CD4-positive, alpha-beta T cell (primary cell): Measurements from ENCODE around the gene SSTR4. TPM values are rescaled to one million over a fixed set of nuclear protein-coding genes. Genes with fewer than 3 reads are reported as not detected.
A peak's percentile ranks its signal among the peaks of the same experiment; 100 is the strongest.

Source experiments
- ATAC-seq: fragments of 200-7000 bp; cut with Tn5 transposase; one replicate; pipeline ENCODE4 v1.10.0; 2022; ENCODE audit warnings: mild to moderate bottlenecking; ENCODE audit not compliant: poor library complexity
- CTCF ChIA-PET: fragments of 350-600 bp; sonication (Branson Sonifier 250); formaldehyde crosslinking; loops from one replicate; lab custom pipeline; 2021; ENCODE audit warnings: antibody characterized with exemption, inconsistent platforms; lab: Charles Lee
- POLR2A ChIA-PET: fragments of 350-600 bp; sonication (Branson Sonifier 250); formaldehyde crosslinking; loops from one replicate; lab custom pipeline; 2021; ENCODE audit warnings: antibody characterized with exemption, inconsistent platforms; lab: Charles Lee
- DNase-seq, 14 experiments: peaks; one replicate each; pipeline ENCODE4 v3.0.0-alpha.2; 2013 to 2020; ENCODE audit warnings: mixed read lengths in 2 of 14
- H3K27ac ChIP-seq, 2 donors: one replicate each; pipeline versions ENCODE4 v1.5.1 to v1.7.0; 2013; ENCODE audit warnings: low read length in 2 of 2, low read depth in 1 of 2, mild to moderate bottlenecking in 1 of 2
- H3K27me3 ChIP-seq, 2 experiments: 1 replicate in 1 of 2; 2 replicates in 1 of 2; pipeline versions ENCODE4 v1.6.1 to v1.7.0; 2013; ENCODE audit warnings: low read length in 2 of 2, control low read depth in 1 of 2, mild to moderate bottlenecking in 1 of 2, moderate library complexity in 1 of 2; ENCODE audit not compliant: insufficient read depth in 2 of 2, control insufficient read depth in 1 of 2
- H3K36me3 ChIP-seq: one replicate; pipeline ENCODE4 v1.6.1; 2013; ENCODE audit warnings: low read length, control low read depth; ENCODE audit not compliant: insufficient read depth
- H3K4me1 ChIP-seq: one replicate; pipeline ENCODE4 v1.6.1; 2013; ENCODE audit warnings: low read length, control low read depth; ENCODE audit not compliant: insufficient read depth
- H3K4me3 ChIP-seq: one replicate; pipeline ENCODE4 v1.5.1; 2013; ENCODE audit warnings: mild to moderate bottlenecking, low read length, moderate library complexity
- H3K9me3 ChIP-seq, 2 experiments: 1 replicate in 1 of 2; 2 replicates in 1 of 2; pipeline versions ENCODE4 v1.6.1 to v1.7.0; 2013; ENCODE audit warnings: low read length in 2 of 2, mild to moderate bottlenecking in 2 of 2, control low read depth in 1 of 2, moderate library complexity in 1 of 2; ENCODE audit not compliant: control insufficient read depth in 1 of 2, insufficient read depth in 1 of 2
- H3K27ac Mint-ChIP-seq: one replicate; pipeline ENCODE4 v1.8.0; 2020; ENCODE audit warnings: mixed read lengths
- H3K27me3 Mint-ChIP-seq: one replicate; pipeline ENCODE4 v1.8.0; 2021; ENCODE audit warnings: mixed read lengths
- H3K36me3 Mint-ChIP-seq: one replicate; pipeline ENCODE4 v1.8.0; 2021; ENCODE audit warnings: low read depth, mixed read lengths
- H3K4me1 Mint-ChIP-seq: one replicate; pipeline ENCODE4 v1.8.0; 2021; ENCODE audit warnings: low read depth, mixed read lengths
- H3K4me3 Mint-ChIP-seq: one replicate; pipeline ENCODE4 v1.8.0; 2020; ENCODE audit warnings: mild to moderate bottlenecking, mixed read lengths
- H3K9me3 Mint-ChIP-seq: one replicate; pipeline ENCODE4 v1.8.0; 2020; ENCODE audit warnings: mixed read lengths
- intact Hi-C, 2 experiments: fragments of 100-400 bp; cut with DNase I in 1 of 2; cut with micrococcal nuclease in 1 of 2; formaldehyde crosslinking; loops; one replicate each; pipeline versions ENCODE4 v1.15.1 to v1.9.0; 2023 to 2025; cut with DNase I, micrococcal nuclease
- total RNA-seq, 174 experiments: library from RNA in 2 of 174; stranded (reverse) in 2 of 174; gene quantifications; one replicate each; pipeline ENCODE4 v1.2.3 and lab custom pipeline; 2021 to 2026
- TF ChIP-seq, protein P1 (sequence below): fragments of 200-600 bp; IDR thresholded peaks from one replicate; pipeline ENCODE4 v1.8.0; 2022; ENCODE audit warnings: antibody characterized with exemption, mild to moderate bottlenecking

The SSTR4 gene
- total RNA-seq, 2 experiments from 2014 or later = not detected

DNA sequence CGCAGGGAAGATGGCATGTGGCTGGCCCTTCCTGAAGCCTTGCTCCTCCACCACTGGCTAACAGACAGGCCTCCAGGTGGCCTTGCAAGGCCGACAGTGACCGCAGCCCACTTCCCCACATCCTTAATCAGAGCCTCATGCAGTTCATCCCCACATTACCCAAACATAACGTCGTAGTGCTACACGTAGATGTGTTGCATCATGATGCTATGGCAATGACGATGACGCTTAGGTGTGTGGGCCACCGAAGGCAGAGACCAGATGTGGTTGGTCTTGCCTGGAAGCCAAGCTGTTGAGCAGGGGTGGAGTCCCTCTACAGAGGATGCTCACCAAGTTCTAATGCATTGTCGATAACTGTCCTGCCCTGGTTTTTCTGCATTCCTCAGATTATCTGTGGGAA is 45.4 kb downstream of the SSTR4 start:
- POLR2A ChIA-PET = no interaction called here

GRCh38 chr20:23081263-23081819 is 46.2 kb downstream of the SSTR4 start:
- H3K36me3 Mint-ChIP-seq = no peaks in the 10 kb centered on the region
- CTCF ChIA-PET = no interaction called here
- ATAC-seq (no peak), DNase-seq (no peak)
- POLR2A ChIA-PET = no interaction called here
- H3K4me3 Mint-ChIP-seq = no peak overlapping the region
- intact Hi-C loops = no loop called here
- H3K9me3 Mint-ChIP-seq = no peaks in the 10 kb centered on the region
- peaks cover 12% of the 10 kb centered on the region for H3K4me1 Mint-ChIP-seq
- H3K27ac Mint-ChIP-seq = no peak overlapping the region
- Histone ChIP-seq H3K27ac (no peak overlapping the region), H3K9me3 (peaks cover 0 to 10% of the 10 kb centered on the region in 2 experiments), H3K27me3 (no peaks in the 10 kb centered on the region), H3K36me3 (no peaks in the 10 kb centered on the region), H3K4me1 (peaks cover 19% of the 10 kb centered on the region), H3K4me3 (no peak overlapping the region)
- TF ChIP-seq, protein P1, sequence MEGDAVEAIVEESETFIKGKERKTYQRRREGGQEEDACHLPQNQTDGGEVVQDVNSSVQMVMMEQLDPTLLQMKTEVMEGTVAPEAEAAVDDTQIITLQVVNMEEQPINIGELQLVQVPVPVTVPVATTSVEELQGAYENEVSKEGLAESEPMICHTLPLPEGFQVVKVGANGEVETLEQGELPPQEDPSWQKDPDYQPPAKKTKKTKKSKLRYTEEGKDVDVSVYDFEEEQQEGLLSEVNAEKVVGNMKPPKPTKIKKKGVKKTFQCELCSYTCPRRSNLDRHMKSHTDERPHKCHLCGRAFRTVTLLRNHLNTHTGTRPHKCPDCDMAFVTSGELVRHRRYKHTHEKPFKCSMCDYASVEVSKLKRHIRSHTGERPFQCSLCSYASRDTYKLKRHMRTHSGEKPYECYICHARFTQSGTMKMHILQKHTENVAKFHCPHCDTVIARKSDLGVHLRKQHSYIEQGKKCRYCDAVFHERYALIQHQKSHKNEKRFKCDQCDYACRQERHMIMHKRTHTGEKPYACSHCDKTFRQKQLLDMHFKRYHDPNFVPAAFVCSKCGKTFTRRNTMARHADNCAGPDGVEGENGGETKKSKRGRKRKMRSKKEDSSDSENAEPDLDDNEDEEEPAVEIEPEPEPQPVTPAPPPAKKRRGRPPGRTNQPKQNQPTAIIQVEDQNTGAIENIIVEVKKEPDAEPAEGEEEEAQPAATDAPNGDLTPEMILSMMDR = no peak
- H3K27me3 Mint-ChIP-seq = no peaks in the 10 kb centered on the region

More for the DNA sequence above, 45.4 kb downstream of the SSTR4 start:
- Histone ChIP-seq H3K9me3 (peaks cover 0 to 10% of the 10 kb centered on the region in 2 experiments), H3K27ac (no peak overlapping the region), H3K4me3 (no peak overlapping the region), H3K36me3 (no peaks in the 10 kb centered on the region), H3K27me3 (no peaks in the 10 kb centered on the region), H3K4me1 (peaks cover 12% of the 10 kb centered on the region)
- no peaks in the 10 kb centered on the region for H3K9me3 Mint-ChIP-seq
- H3K36me3 Mint-ChIP-seq = no peaks in the 10 kb centered on the region
- H3K4me3 Mint-ChIP-seq = no peak overlapping the region
- intact Hi-C loops = no loop called here
- no peak overlapping the region for H3K27ac Mint-ChIP-seq
- H3K4me1 Mint-ChIP-seq = peaks cover 9% of the 10 kb centered on the region
- no peaks in the 10 kb centered on the region for H3K27me3 Mint-ChIP-seq
- ATAC-seq = no peak
- DNase-seq = peak in 1 of 14 experiments; percentile 29
- CTCF ChIA-PET = no interaction called here
- TF ChIP-seq, protein P1 = no peak

DNA sequence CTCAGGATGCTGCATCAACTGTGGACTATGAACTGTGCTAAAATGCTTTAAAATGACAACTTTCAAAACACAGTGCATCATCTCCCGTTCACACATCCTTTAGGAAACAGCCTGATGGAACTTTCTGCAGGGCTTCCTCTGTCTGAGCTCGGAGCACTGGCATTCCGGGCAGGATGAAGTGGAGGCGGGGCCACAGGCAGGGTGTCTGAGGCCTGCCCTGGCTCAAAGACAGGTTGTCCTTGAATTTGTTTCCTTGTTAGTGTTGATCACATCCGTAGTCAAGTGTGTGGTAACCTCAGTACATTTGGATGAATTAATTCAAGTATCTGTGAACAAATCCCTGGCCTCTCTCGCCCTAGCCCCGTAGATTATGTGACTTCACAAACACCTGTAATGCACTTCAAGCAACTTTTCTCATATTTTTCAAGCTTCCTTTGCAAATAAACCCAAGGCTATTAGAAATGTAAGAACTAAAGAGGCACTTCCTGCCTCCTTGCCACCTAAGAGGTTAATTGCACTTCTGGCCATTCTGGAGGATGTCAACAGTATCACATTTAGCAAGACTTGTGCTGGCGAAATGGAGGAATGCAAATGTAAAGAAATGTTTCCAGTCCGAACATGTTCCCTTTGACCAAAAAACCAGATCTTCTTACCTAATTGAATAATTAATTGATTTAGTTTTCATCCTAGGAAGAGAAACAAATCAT is 47.9 kb downstream of the SSTR4 start:
- DNase-seq = no peak
- Histone ChIP-seq H3K36me3 (no peaks in the 10 kb centered on the region), H3K9me3 (peaks cover 0 to 10% of the 10 kb centered on the region in 2 experiments), H3K27me3 (no peaks in the 10 kb centered on the region), H3K4me3 (peak overlapping the region; percentile 56), H3K4me1 (peaks cover 34% of the 10 kb centered on the region), H3K27ac (no peak overlapping the region)
- TF ChIP-seq, protein P1 = no peak
- ATAC-seq = no peak
- POLR2A ChIA-PET = no interaction called here
- intact Hi-C loops = no loop called here
- Mint-ChIP-seq H3K27me3 (no peaks in the 10 kb centered on the region), H3K9me3 (no peaks in the 10 kb centered on the region), H3K36me3 (no peaks in the 10 kb centered on the region), H3K27ac (no peak overlapping the region), H3K4me3 (peak overlapping the region; percentile 5), H3K4me1 (peaks cover 18% of the 10 kb centered on the region)
- CTCF ChIA-PET = no interaction called here
